Hindlimb muscle (tissue), 1 donor: ENCODE results near the gene RASA4B. TPM values are rescaled to one million over a fixed set of nuclear protein-coding genes. Genes with fewer than 3 reads are reported as not detected.
"Not testable (repeated sequence)": the region's sequence is repeated elsewhere in the genome, so short reads cannot be mapped to it uniquely, and the experiment has no call there.

ENCODE experiments used
- DNase-seq: peaks from one replicate; pipeline ENCODE4 v3.0.0-alpha.2; 2013
- polyA plus RNA-seq: library from polyadenylated mRNA; unstranded; fragments of 120-200 nt; gene quantifications from one replicate; pipeline ENCODE4 v1.2.1, GENCODE V29; 2013; ENCODE audit not compliant: insufficient read length

RASA4B gene
- polyA plus RNA-seq = 37.1 TPM

DNA sequence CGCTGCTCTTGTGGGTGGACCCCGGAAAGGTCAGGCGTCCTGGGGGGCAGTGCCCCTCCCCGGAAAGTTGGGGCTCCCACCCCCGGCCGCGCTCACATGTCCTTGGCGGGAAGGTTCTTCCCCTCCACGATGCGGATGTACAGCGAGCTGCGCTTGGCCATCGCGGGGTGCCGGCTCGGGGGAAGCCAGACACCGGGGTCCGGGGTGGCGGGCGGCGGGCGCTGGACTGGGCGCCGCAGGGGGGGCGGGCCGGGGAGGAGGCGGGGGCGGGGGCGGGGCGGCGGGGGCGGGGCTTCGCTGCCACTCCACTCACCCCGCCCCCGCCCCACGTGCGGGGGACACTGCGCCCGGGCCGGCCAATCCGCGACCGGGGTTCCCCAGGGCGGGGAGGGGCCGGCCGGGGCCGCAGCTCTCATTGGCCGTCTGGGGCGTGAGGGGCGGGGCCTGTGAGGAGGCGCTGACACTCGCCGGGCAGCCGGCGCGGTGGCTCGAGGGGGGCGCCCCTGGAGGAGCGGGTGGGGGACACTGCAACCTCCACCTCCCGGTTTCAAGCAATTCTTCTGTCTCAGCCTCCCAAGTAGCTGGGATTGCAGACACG lies at the start of gene RASA4B:
Gene RASA4B (minus strand): TSS at position 228 of the 598 bp plus-strand sequence. CDS start 67 bp downstream, at position 161.
- peak; percentile 6 for DNase-seq

DNA sequence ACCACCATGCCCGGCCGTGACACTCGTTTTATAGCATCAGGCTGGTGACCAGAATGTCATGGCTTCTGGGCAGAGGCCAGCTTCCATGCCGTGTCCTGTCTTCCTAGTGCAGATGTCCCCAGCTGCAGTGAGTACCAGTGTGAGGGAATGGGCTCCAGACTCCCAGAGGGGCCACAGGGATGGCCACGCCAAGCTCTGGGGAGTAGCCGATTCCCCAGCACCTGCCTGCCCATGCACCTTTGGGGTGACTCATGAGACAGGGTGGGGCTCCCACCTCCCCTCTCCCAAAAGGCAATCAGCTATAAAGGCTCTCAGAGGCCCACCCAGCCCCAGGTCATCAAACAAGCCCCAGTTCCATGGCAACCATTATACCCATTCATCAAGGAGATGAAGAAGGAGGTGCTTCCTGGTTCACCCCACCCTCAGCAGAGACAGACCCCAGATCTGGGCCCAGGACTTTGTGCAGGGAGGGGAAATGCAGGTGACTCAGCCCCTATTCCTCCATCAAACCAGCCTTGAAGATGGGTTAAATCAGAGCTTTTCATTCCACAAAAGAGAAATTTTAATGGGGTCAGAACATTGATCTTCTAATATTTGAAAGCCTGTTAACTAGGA lies 33.3 kb upstream of the RASA4B start, which contains the start of gene SPDYE2:
Gene SPDYE2 (plus strand): TSS at position 419 of the 615 bp plus-strand sequence. CDS start 2,030 bp downstream, outside the sequence.
- DNase-seq = not testable (repeated sequence)

DNA sequence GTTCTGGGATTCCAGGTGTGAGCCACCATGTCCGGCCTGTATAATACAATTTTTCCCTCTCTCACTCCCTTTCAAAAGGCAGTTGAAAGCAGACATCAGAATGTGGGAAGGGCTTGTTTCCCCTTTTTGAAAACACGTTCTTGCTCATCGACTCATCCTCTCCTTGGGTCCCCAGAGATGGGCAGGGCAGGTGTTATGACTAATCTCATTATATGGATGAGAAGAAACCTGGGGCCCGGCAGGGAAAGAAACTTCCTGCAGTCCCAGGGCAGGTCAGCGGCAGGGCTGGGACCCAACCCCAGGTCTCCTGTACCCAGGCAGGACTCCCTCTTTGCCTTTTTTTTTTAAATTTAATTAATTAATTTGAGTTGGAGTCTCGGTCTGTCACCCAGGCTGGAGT lies 28.8 kb upstream of the RASA4B start:
- not testable (repeated sequence) for DNase-seq

DNA sequence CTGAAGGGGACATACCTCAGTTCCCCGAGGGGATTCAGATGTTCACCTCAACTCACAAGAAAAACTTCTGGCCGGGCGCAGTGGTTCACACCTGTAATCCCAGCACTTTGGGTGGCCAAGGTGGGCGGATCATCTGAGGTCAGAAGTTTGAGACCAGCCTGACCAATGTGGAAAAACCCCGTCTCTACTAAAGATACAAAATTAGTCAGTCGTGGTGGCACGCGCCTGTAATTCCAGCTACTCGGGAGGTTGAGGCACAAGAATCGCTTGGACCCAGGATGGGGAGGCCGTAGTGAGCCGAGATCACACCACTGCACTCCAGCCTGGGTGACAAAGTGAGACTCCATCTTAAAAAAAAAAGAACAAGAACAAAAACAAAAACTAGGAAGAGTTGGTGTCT lies 27.7 kb upstream of the RASA4B start:
- DNase-seq = not testable (repeated sequence)

DNA sequence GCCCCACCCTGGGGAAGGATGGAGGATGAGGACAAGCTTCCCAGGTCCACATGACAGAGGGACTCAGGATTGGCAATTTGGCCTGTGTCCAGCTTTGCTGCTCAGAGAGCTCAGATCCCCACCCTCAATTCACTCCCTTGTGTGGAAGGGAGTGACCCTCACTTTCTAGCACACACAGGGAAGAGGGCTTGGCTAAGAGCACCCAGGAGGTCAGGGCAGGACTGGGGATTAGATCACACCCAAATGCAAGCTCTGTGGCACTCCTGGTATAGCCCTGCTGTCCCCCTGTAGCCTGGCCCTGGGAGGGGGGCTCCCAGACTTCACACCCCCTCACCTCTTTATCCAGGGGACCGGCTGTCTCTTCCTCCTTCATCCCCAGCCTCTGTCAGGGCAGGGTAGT lies 26.8 kb upstream of the RASA4B start:
- DNase-seq = not testable (repeated sequence)

DNA sequence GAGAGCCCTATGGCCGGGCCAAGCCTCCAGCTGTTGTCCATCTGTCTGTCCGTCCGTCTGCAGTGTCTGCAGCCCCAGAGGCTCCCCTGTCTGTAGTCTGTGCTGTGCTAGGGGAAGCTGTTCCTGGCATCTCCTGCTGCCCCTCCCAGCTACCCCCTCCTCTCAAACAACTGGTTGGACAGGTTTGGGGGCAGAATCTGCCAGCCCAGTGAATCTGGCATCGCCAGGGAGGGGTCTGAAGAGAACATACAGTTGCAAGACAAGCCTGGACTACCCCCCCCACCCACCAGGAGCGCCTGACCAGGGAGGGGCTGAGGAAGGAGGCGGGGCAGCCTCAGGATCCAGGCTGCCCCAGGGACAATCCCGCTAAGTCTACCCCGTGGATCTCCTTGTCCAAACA lies 26.0 kb upstream of the RASA4B start, which contains the start of gene UPK3BL2:
Gene UPK3BL2 (minus strand): TSS at position 101 of the 400 bp plus-strand sequence. CDS start 60 bp downstream, at position 41.
- not testable (repeated sequence) for DNase-seq

DNA sequence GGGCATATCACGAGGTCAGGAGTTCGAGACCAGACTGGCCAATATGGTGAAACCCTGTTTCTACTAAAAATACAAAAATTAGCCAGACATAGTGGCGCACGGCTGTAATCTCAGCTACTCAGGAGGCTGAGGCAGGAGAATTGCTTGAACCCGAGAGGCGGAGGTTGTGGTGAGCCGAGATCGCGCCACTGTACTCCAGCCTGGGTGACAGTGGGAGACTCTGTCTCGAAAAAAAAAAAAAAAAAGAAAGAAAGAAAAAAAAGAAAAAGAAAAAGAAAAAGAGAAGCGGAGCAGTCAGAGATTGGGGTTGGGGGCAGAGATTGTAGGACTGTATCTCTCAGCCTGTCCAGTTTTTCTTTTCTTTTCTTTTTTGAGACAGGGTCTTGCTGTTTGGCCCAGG lies 25.2 kb upstream of the RASA4B start:
- not testable (repeated sequence) for DNase-seq

DNA sequence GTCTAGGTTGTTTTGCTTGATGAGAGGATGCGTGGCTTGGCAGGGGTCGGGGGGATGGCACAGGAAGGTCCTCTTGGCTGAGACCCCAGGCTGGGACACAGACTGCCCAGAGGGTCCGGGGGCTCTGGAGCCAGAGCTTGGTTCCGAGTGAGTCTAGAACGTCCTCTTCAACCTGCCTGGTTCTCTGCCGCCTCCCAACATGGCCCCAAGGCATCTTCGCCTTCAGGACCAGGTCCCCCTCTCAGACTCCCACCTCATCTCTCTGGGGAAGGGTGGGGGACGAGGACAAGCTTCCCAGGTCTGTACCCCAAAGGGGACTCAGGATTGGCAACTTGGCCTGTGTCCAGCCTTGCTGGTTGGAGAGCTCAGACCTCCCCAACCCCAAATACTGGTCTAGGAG lies 24.5 kb upstream of the RASA4B start:
- DNase-seq = not testable (repeated sequence)

DNA sequence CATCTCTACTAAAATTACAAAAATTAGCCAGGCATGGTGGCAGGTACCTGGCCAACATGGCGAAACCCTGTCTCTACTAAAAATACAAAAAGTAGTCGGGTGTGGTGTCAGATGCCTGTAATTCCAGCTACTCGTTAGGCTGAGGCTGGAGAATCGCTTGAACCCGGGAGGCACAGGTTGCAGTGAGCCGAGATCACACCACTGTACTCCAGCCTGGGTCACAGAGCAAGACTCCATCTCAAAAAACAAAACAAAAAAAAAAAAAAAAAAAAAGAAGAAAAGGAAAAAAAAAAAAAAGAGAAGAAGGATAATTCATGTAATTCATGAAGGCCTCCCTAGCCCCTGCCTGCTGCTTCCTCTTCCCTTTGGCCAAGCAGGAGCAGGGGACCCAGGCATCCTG lies 23.0 kb upstream of the RASA4B start:
- not testable (repeated sequence) for DNase-seq

DNA sequence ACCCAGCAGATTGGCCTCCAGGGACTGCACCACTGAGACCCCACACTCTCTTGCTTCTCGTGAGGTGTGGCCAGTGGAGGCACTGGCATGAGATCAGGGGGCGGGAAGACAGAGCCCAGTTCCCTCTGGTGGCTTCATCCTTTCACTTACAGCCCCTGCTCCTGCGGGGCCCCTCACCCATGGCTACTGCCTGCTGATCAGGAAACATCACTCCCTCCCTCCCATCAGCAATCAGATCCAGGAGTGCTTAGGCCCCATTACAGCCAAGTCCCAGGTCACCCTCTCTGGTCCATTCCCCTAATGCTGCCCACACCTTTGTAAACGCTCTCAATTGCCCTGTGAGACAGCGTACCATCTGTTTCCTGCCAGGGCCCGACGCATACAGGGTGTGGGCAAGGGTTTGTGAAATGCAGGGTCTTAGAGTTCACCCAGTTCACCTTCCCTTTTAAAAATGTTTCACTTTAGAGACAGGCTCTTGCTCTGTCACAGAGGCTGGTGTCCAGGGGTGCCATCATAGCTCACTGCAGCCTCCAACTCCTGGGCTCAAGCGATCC lies 17.6 kb upstream of the RASA4B start:
- not testable (repeated sequence) for DNase-seq

DNA sequence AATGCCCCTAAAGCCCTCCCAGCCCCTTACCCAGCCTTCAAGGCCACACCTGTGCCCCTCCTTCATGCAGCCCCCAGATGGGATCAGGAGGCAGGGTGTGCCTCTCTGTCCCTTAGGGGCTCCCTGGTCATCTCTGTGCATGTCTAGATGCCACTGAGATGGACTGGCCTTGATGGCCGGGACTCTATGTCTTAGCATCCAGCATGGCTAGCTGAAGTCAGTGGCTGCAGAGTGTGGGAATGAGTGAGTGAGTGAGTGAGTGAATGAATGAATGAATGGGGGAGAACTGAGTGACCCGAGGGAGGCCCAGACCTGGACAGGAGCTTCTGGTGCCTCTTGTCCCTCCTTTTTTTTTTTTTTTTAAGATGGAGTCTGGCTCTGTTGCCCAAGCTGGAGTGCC lies 14.6 kb upstream of the RASA4B start:
- not testable (repeated sequence) for DNase-seq

DNA sequence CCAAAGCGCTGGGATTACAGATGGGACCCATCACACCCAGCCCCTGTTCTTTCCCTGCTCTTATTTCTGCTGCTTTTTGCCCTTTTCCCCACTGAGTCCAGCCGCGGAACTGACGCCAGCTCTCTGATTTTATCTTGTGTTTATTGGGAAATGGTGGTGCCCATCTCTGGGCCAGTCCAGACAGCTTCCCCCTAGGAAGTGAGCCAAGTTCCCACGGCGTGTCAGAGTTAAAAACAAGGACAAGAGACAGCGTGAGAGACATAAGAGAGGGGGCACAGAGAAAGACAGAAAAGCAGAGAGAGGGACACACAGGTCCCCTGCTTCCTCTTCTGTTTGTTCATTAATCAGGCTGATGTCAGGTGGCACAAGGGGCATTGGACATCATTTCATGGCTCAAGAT lies 14.0 kb upstream of the RASA4B start:
- not testable (repeated sequence) for DNase-seq

DNA sequence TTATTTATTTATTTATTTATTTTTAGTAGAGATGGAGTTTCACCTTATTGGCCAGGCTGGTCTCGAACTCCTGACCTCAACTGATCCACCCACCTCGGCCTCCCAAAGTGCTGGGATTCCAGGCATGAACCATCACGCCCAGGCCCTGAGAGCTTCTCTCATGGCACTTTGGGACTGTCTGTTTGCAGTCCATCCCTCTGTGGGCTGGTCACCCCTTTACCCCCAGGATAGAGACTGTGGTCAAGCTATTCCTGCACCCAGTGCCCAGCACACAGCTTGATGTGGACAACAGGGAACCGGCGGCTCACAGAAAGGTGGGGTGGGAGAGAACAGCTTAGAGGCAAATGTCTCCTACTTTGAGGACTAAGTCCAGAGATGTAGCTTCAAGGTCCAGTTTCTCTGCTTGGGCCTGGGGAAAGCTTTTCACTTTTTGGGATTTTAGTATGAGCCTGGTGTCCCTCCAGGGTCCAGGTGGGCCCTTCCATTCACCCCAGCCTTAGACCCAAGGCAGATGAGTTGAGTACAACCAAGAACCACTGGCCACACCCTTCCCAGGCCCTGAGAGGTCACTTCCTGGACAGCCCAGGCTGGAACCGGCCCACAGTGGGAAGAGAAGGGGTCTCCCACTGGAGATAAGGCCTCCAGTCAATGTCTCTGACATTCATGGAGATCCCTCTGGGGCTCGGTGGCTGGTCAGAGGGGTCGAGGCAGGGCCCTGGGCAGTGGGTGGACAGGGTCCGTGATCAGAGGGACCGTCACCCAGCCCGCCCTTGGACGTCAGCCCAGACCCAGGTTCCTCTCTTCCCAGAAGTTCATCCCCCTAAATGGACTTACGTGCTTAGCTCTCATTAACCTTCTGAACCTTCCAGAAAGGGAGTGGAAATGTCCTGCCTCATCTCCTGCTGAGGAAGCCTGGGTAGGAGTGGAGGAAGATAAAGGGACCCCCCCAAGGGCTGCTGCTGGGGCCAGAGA lies 10.5 kb upstream of the RASA4B start:
- DNase-seq = not testable (repeated sequence)

DNA sequence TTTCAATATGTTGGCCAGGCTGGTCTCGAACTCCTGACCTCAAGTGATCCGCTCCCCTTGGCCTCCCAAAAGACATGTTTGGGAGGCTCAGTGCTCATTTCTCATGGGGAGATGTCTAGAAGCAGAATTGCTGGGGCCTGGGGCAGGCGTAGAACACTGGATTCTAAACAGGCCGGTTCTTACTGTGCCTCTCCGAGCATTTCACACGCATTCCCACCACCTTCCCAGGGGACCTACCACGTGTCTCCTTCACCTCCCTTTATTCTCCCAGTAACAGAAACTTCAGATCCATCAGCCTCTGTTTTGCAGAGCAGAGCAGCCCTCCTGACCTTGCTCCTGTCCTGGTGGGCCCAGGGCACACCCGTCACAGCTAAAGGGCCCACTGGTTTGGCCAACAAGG lies 9.6 kb upstream of the RASA4B start:
- DNase-seq = not testable (repeated sequence)

DNA sequence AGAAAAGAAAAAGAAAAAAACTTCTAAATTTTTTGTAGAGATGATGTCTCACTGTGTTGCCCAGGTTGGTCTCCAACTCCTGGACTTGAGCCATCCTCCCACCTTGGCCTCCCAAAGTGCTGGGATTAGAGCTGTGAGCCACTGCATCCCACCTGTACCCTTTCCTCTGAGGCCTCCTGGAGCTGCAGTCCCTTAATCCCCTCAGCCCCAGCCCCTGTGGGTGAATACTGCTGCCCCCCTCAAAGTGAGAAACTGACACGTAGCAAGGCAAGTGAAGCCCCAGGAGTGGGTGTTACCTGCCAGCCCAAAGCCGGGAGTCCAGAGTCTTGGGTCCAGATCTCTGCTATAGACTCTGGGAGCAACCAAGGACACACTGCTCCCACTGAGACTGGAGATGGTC lies 7.2 kb upstream of the RASA4B start:
- DNase-seq = not testable (repeated sequence)

DNA sequence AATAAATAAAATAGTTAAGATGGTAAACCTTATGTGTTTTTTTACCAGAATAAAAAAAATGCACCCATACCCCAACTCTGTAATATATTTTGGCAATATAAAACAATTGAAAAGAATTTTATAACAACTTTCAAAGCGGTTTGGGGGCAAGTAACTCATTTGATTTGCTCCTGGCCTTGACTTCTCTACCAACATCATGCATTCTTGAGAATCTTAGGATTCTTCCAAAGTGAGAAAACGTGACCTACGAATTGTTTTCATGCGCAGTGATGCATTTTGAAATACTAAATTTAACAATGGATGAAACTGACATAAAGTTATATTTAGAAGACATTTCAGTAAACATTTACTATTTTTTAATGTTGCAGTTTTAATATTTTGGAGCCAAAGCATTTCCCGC lies 3.2 kb upstream of the RASA4B start:
- not testable (repeated sequence) for DNase-seq

DNA sequence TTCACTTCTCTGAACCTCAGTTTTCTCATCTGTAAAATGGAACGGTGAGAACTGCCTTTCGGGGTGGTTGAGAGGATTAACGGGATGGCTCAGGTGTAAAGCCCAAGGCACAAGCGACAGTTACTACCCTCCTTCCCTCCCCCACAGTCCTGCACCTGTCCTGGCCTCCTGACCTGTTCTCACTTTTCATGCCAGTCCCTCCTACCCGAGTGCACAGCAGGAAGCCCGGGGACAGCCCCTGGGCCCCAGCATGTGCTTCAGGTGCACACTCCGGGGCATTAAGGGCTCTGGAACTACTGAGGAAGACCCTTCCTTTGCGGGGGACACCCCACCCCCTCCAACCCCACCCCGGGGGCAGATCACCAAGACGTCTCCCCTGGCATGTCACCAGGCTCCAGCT lies 626 bp downstream of the RASA4B start:
- not testable (repeated sequence) for DNase-seq

DNA sequence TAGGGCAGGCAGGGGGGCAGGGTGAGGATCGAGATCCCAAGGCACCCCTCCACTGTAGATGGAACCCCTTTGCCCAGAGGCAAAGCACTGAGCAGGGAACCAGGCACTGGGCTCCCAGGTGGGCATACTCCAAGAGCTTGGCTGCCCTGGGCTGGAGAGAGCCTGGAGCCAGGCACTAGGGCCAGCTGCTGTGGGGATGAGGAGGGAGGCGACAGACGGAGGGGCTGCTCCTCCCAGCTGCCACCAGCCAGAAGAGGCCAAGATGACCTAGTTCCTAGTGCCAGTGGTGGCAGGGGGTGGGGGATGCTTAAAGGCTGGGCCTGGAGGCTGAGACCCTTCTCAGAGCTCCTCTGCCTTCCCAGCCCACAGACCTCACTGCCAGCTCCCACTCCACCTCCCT lies 1.7 kb downstream of the RASA4B start:
- DNase-seq = not testable (repeated sequence)

DNA sequence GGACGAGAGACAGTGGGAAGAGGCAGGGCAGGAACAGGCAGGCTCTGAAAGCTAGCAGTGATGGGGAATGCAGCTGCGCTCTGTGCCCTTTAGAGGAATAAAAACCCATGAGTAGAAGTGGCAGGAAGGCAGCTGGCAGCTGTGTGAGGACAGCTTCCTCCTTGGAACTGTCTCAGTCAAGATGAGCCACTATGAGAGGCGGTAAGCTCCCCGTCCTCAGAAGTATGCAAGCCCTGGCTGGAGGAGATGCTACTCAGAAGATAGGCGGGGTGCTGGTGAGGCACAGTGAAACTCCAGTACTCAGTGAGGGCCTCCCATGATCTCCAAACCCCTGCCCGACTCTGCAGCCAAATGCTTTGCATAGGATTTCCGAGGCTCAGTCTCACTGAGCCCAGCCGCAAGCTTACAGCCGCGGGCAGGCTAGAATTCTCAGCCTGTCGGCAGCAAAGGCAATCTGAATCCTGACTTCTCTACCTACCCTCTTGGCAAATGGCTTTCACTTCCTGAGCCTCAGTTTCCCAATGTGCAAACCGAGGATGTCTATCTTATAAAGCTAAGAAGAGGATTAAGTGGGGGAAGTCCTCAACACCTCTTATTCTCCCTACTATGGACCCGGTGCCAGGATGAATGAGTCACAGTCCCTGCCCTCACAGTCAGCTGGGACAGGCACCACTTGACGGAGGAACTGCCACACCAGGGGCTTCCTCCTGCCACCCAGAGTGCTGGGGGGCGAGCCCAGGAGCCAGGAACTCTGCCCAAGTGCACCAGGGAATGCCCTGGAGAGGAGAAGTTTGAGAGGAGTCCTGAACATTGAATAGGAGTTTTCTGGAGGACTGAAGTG lies 2.5 kb downstream of the RASA4B start:
- not testable (repeated sequence) for DNase-seq

DNA sequence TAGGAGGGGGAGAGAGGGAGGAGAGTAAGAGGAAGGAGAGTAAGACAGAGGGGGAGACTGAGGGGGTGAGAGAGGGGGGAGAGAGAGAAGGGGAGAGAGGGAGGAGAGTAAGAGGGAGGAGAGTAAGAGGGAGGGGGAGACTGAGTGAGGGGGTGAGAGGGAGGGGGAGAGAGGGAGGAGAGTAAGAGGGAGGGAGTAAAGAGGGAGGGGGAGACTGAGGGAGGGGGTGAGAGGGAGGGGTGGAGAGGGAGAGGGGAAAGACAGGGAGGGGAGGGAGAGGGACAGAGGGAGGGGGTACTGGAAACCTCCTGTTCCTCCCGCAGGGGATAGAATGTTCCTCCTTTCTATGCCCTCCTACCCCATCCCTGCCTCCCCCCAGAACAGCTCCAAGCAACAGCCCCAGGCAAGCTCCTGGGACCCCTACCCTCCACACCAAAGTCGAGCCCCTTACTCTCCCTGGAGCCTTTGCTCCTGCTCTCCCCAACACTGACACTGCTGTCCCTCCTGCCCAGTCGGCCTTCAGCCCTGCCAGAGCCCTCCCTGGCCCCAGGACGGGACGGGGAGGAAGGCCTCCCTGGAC lies 4.8 kb downstream of the RASA4B start:
- DNase-seq = peak; percentile 97
